Heart left ventricle (tissue), 16 donors: ENCODE measurements around the gene SERTM2. TPM values are rescaled to one million over a fixed set of nuclear protein-coding genes. Genes with fewer than 3 reads are reported as not detected.

Experiments used
- ATAC-seq, 4 donors: fragments of 200-7000 bp; cut with Tn5 transposase; one replicate each; pipeline ENCODE4 v1.9.1; 2020 to 2022; ENCODE audit warnings: moderate library complexity in 4 of 4, mild to moderate bottlenecking in 3 of 4, moderate number of reproducible peaks in 1 of 4
- DNase-seq, 5 donors: peaks; one replicate each; pipeline ENCODE4 v3.0.0-alpha.2; 2020
- H3K27ac ChIP-seq, 12 donors: fragments of 200-600 bp; sonication (generic) in 4 of 12; one replicate each; pipeline versions ENCODE4 v1.5.0 to v1.8.0; 2016 to 2022; ENCODE audit warnings: mild to moderate bottlenecking in 2 of 12
- H3K27me3 ChIP-seq, 9 donors: fragments of 200-600 bp; sonication (generic) in 2 of 9; one replicate each; pipeline versions ENCODE4 v1.5.1 to v1.8.0; 2016 to 2022; ENCODE audit warnings: mild to moderate bottlenecking in 3 of 9
- H3K36me3 ChIP-seq, 9 donors: fragments of 200-600 bp; sonication (generic) in 2 of 9; one replicate each; pipeline versions ENCODE4 v1.5.0 to v1.8.0; 2018 to 2022; ENCODE audit warnings: mild to moderate bottlenecking in 2 of 9
- H3K4me1 ChIP-seq, 12 donors: fragments of 200-600 bp; sonication (generic) in 4 of 12; one replicate each; pipeline versions ENCODE4 v1.5.0 to v1.8.0; 2016 to 2022; ENCODE audit warnings: mild to moderate bottlenecking in 3 of 12
- H3K4me3 ChIP-seq, 12 donors: fragments of 200-600 bp; sonication (generic) in 4 of 12; one replicate each; pipeline versions ENCODE4 v1.5.0 to v1.8.0; 2017 to 2022; ENCODE audit warnings: mild to moderate bottlenecking in 9 of 12, moderate library complexity in 4 of 12
- H3K9me3 ChIP-seq, 12 donors: fragments of 200-600 bp; sonication (generic) in 4 of 12; one replicate each; pipeline versions ENCODE4 v1.5.0 to v1.8.0; 2016 to 2022; ENCODE audit warnings: mild to moderate bottlenecking in 1 of 12
- CTCF ChIP-seq, 12 donors: fragments of 200-600 bp; sonication (generic) in 4 of 12; IDR thresholded peaks; one replicate each; pipeline versions ENCODE4 v1.5.0 to v1.8.0; 2018 to 2022; ENCODE audit warnings: antibody characterized with exemption in 12 of 12, mild to moderate bottlenecking in 5 of 12
- POLR2A ChIP-seq, 2 donors: fragments of 450-650 bp; IDR thresholded peaks; one replicate each; pipeline ENCODE4 v1.6.1; 2017; ENCODE audit warnings: antibody characterized with exemption in 2 of 2, mild to moderate bottlenecking in 2 of 2, moderate library complexity in 2 of 2
- WGBS, 4 donors: extraction: QIAGEN DNeasy Blood & Tissue Kit in 2 of 4; methylation state at CpG; one replicate each; pipeline versions ENCODE4 v1.1.5 to v1.1.7; 2013 to 2018; 5-methylcytosine and 5-hydroxymethylcytosine counted together
- intact Hi-C, 10 donors: fragments of 100-400 bp; cut with DNase I; formaldehyde crosslinking; loops; one replicate each; pipeline versions ENCODE4 v1.11.1 to v1.14.2; 2022
- polyA plus RNA-seq, 2 donors: library from polyadenylated mRNA; stranded (reverse); fragments of 200-250 nt; gene quantifications; one replicate each; pipeline ENCODE4 v1.2.3, GENCODE V29; 2013
- total RNA-seq, 9 donors: library from RNA; depleted of rRNA in 2 of 9; stranded (reverse); fragments of >200 nt in 2 of 9; fragmentation: NEBNext Ultra II Directional in 3 of 9; extraction: Animal tissue kit (Norgen Biotek cat#: 25700) in 3 of 9; gene quantifications; one replicate each; pipeline versions ENCODE4 v1.1.0 to v1.2.4, GENCODE V29; 2016 to 2023
- donor health status: ischemic (EF 13 %, LVEDD 7.1; RV severe dilation, severe dysfunction).
- donor health status: healthy with polysubstance abuse.
- donor health status: DM: no; HTN: yes; CAD: no.
- donor health status: DM: no; HTN: no; CAD: no.
- donor health status: ischemic (EF 25% LVEDD 6.9; RV normal size, moderate dysfunction).
- donor health status: ischemic (EF 25% LVEDD 5.7; RV mildly dilated, moderate dysfunction).
- donor health status: healthy.
- donor health status: DM: yes; HTN: yes; CAD: no.
- donor health status: ischemic (EF 35%, LVEDD 5.7; RV mildly dilated, moderate dysfunction).
- donor health status: nonischemic (EF 11% LVEDD 7.7; RV severe dilation, severe dysfunction).
- donor health status: DM: yes; HTN: yes; CAD: no.
- donor health status: PGD.
- donor health status: ischemic (EF 29% LVEDD 5.4; RV normal size, mild dysfunction).
- donor health status: nonischemic (EF 23%, LVEDD 6.1; RV moderate dilation, normal function).

The SERTM2 gene
- total and polyA plus RNA-seq, 11 donors: 0.27 TPM; not detected in 10

GRCh38 chrX:111481896-111482295, 29.5 kb upstream of the SERTM2 start:
- Histone ChIP-seq H3K27ac (no peak overlapping the region), H3K36me3 (no peaks in the 10 kb centered on the region), H3K4me3 (no peak overlapping the region), H3K4me1 (no peaks in the 10 kb centered on the region), H3K27me3 (peaks cover 0 to 8% (median 0%) of the 10 kb centered on the region in 9 donors), H3K9me3 (peaks cover 0 to 22% (median 0%) of the 10 kb centered on the region in 12 donors)
- DNase-seq: no peak
- intact Hi-C loops: no loop called here
- no peak for ATAC-seq
- TF ChIP-seq POLR2A (IDR thresholded peaks at IDR 0.05) (no peak), CTCF (IDR thresholded peaks at IDR 0.05) (no peak)

- peaks cover 0 to 8% (median 0%) of the 10 kb centered on the region in 9 donors for H3K27me3 ChIP-seq
- H3K9me3 ChIP-seq: peaks cover 0 to 20% (median 0%) of the 10 kb centered on the region in 12 donors
- no peaks in the 10 kb centered on the region for H3K36me3 ChIP-seq
- no peak overlapping the region for H3K4me3 ChIP-seq
- WGBS, 4 donors: 26 to 75% (median 60%) methylated on average over 2 of the region's 2 CpGs
- H3K27ac ChIP-seq: no peak overlapping the region
- H3K4me1 ChIP-seq: no peaks in the 10 kb centered on the region
- ATAC-seq (no peak), DNase-seq (no peak)
- TF ChIP-seq POLR2A (IDR thresholded peaks at IDR 0.05) (no peak), CTCF (IDR thresholded peaks at IDR 0.05) (no peak)
- intact Hi-C loops: no loop called here
Measured at GRCh38 chrX:111483135-111483534, 28.3 kb upstream of the SERTM2 start.

GRCh38 chrX:111483881-111484280, 27.6 kb upstream of the SERTM2 start:
- TF ChIP-seq CTCF (IDR thresholded peaks at IDR 0.05): no peak
- TF ChIP-seq POLR2A (IDR thresholded peaks at IDR 0.05): no peak
- Histone ChIP-seq H3K27ac (no peak overlapping the region), H3K9me3 (peaks cover 0 to 20% (median 0%) of the 10 kb centered on the region in 12 donors), H3K27me3 (peaks cover 0 to 8% (median 0%) of the 10 kb centered on the region in 9 donors), H3K4me3 (no peak overlapping the region), H3K4me1 (no peaks in the 10 kb centered on the region), H3K36me3 (no peaks in the 10 kb centered on the region)
- intact Hi-C loops: no loop called here
- DNase-seq: no peak
- ATAC-seq: no peak

- intact Hi-C loops: no loop called here
- H3K27me3 ChIP-seq: peaks cover 0 to 6% (median 0%) of the 10 kb centered on the region in 9 donors
- H3K27ac ChIP-seq: no peak overlapping the region
- TF ChIP-seq POLR2A (IDR thresholded peaks at IDR 0.05) (no peak), CTCF (IDR thresholded peaks at IDR 0.05) (no peak)
- DNase-seq (no peak), ATAC-seq (no peak)
- H3K4me3 ChIP-seq: no peak overlapping the region
- no peaks in the 10 kb centered on the region for H3K9me3 ChIP-seq
- H3K4me1 ChIP-seq: no peaks in the 10 kb centered on the region
- H3K36me3 ChIP-seq: no peaks in the 10 kb centered on the region
Measured at GRCh38 chrX:111490688-111491087, 20.8 kb upstream of the SERTM2 start.
